PC-9 (cell line): ENCODE results near the gene PRKAR1A.

Source experiments
- CTCF ChIP-seq: fragments of 200-600 bp; sonication (generic); conservative IDR thresholded peaks from 2 replicates; pipeline ENCODE4 v1.6.1; 2017; ENCODE audit warnings: mixed run types, antibody characterized with exemption, mild to moderate bottlenecking, moderate library complexity
- EZH2 ChIP-seq: fragments of 200-600 bp; sonication (generic); IDR thresholded peaks from 2 replicates; pipeline ENCODE4 v1.8.0; 2017; ENCODE audit warnings: antibody characterized with exemption, low read depth

- no peak for TF ChIP-seq CTCF
- no peak for TF ChIP-seq EZH2
Observed at GRCh38 chr17:68589086-68589485, 76.9 kb downstream of the PRKAR1A start.
